Liver (tissue), 3 donors: ENCODE results near the gene SLC25A25.

ENCODE experiments used
- ATF3 ChIP-seq: IDR thresholded peaks from 2 replicates; pipeline ENCODE4 v1.6.1; 2016; ENCODE audit warnings: antibody characterized with exemption
- EGR1 ChIP-seq, 2 donors: IDR thresholded peaks; 2 replicates each; pipeline ENCODE4 v1.6.1; 2016 to 2018; ENCODE audit warnings: antibody characterized with exemption in 2 of 2, low read depth in 2 of 2
- GABPA ChIP-seq, 2 donors: IDR thresholded peaks in 1 of 2; conservative IDR thresholded peaks in 1 of 2; 2 replicates each; pipeline ENCODE4 v1.6.1; 2016; ENCODE audit warnings: antibody characterized with exemption in 2 of 2, mild to moderate bottlenecking in 1 of 2, moderate library complexity in 1 of 2
- NR2F2 ChIP-seq: IDR thresholded peaks from 2 replicates; pipeline ENCODE4 v1.6.1; 2016; ENCODE audit warnings: antibody characterized with exemption
- RAD21 ChIP-seq, 2 donors: IDR thresholded peaks; 2 replicates each; pipeline ENCODE4 v1.6.1; 2016; ENCODE audit warnings: antibody characterized with exemption in 2 of 2, mild to moderate bottlenecking in 2 of 2
- REST ChIP-seq: IDR thresholded peaks from 2 replicates; pipeline ENCODE4 v1.6.1; 2016; ENCODE audit warnings: antibody characterized with exemption, mild to moderate bottlenecking
- TAF1 ChIP-seq: conservative IDR thresholded peaks from 2 replicates; pipeline ENCODE4 v1.6.1; 2016; ENCODE audit warnings: antibody characterized with exemption, mild to moderate bottlenecking
- YY1 ChIP-seq: IDR thresholded peaks from 2 replicates; pipeline ENCODE4 v1.6.1; 2016; ENCODE audit warnings: antibody characterized with exemption, mild to moderate bottlenecking
- TF ChIP-seq, protein P1 (sequence below): fragments of 150-350 bp; IDR thresholded peaks from 2 replicates; pipeline ENCODE4 v1.5.1; 2017; ENCODE audit warnings: improper control_type of control experiment, low read depth, low read length; ENCODE audit not compliant: missing input control
- TF ChIP-seq, protein P2 (sequence below): IDR thresholded peaks from 2 replicates; pipeline ENCODE4 v1.6.1; 2016; ENCODE audit warnings: antibody characterized with exemption
- TF ChIP-seq, protein P3 (sequence below): IDR thresholded peaks from 2 replicates; pipeline ENCODE4 v1.6.1; 2016; ENCODE audit warnings: antibody characterized with exemption
- donor health status: healthy.
- donor health status: healthy.

GRCh38 chr9:128148509-128149000, 80.5 kb downstream of the SLC25A25 start:
- TF ChIP-seq, protein P1, sequence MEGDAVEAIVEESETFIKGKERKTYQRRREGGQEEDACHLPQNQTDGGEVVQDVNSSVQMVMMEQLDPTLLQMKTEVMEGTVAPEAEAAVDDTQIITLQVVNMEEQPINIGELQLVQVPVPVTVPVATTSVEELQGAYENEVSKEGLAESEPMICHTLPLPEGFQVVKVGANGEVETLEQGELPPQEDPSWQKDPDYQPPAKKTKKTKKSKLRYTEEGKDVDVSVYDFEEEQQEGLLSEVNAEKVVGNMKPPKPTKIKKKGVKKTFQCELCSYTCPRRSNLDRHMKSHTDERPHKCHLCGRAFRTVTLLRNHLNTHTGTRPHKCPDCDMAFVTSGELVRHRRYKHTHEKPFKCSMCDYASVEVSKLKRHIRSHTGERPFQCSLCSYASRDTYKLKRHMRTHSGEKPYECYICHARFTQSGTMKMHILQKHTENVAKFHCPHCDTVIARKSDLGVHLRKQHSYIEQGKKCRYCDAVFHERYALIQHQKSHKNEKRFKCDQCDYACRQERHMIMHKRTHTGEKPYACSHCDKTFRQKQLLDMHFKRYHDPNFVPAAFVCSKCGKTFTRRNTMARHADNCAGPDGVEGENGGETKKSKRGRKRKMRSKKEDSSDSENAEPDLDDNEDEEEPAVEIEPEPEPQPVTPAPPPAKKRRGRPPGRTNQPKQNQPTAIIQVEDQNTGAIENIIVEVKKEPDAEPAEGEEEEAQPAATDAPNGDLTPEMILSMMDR: no peak
- TF ChIP-seq TAF1 (no peak), YY1 (no peak), REST (no peak), EGR1 (IDR thresholded peaks at IDR 0.05; ENCODE audit: low read depth in 2 of 2) (no peak), GABPA (IDR thresholded peaks at IDR 0.05 in 1 of 2, conservative IDR thresholded peaks at IDR 0.05 in 1 of 2) (no peak), ATF3 (no peak), NR2F2 (no peak), RAD21 (IDR thresholded peaks at IDR 0.05) (no peak)
- TF ChIP-seq, protein P2, sequence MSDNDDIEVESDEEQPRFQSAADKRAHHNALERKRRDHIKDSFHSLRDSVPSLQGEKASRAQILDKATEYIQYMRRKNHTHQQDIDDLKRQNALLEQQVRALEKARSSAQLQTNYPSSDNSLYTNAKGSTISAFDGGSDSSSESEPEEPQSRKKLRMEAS: no peak
- TF ChIP-seq, protein P3, sequence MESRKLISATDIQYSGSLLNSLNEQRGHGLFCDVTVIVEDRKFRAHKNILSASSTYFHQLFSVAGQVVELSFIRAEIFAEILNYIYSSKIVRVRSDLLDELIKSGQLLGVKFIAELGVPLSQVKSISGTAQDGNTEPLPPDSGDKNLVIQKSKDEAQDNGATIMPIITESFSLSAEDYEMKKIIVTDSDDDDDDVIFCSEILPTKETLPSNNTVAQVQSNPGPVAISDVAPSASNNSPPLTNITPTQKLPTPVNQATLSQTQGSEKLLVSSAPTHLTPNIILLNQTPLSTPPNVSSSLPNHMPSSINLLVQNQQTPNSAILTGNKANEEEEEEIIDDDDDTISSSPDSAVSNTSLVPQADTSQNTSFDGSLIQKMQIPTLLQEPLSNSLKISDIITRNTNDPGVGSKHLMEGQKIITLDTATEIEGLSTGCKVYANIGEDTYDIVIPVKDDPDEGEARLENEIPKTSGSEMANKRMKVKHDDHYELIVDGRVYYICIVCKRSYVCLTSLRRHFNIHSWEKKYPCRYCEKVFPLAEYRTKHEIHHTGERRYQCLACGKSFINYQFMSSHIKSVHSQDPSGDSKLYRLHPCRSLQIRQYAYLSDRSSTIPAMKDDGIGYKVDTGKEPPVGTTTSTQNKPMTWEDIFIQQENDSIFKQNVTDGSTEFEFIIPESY: no peak
